Hepatocyte (in vitro differentiated cells): ENCODE results near the gene ACSS1. TPM values are rescaled to one million over a fixed set of nuclear protein-coding genes. Genes with fewer than 3 reads are reported as not detected.

Experiments used
- DNase-seq: peaks from one replicate; pipeline ENCODE4 v3.0.0-alpha.2; 2016; ENCODE audit warnings: low spot score
- H2AFZ ChIP-seq: fragments of 200-600 bp; sonication (generic); 2 replicates; pipeline ENCODE4 v1.6.0; 2016; ENCODE audit warnings: antibody characterized with exemption, mild to moderate bottlenecking
- H3K27ac ChIP-seq: fragments of 200-600 bp; sonication (generic); 2 replicates; pipeline ENCODE4 v1.5.1; 2016; ENCODE audit warnings: mild to moderate bottlenecking
- H3K27me3 ChIP-seq: fragments of 200-600 bp; sonication (generic); 2 replicates; pipeline ENCODE4 v1.6.1; 2016
- H3K36me3 ChIP-seq: fragments of 200-600 bp; sonication (generic); replicated peaks from 2 replicates; pipeline ENCODE4 v1.5.1; 2016; ENCODE audit warnings: low read depth; ENCODE audit not compliant: insufficient read depth
- H3K4me1 ChIP-seq: fragments of 200-600 bp; sonication (generic); 2 replicates; pipeline ENCODE4 v1.5.1; 2016; ENCODE audit warnings: mild to moderate bottlenecking, moderate library complexity; ENCODE audit not compliant: insufficient read depth
- H3K4me2 ChIP-seq: fragments of 200-600 bp; sonication (generic); 2 replicates; pipeline ENCODE4 v1.6.0; 2016
- H3K4me3 ChIP-seq: fragments of 200-600 bp; sonication (generic); 2 replicates; pipeline ENCODE4 v1.5.1; 2016; ENCODE audit warnings: mild to moderate bottlenecking
- H3K79me2 ChIP-seq: fragments of 200-600 bp; sonication (generic); 2 replicates; pipeline ENCODE4 v1.6.0; 2017; ENCODE audit warnings: mild to moderate bottlenecking
- H3K9me2 ChIP-seq: fragments of 200-600 bp; sonication (generic); replicated peaks from 2 replicates; pipeline ENCODE4 v1.6.0; 2017; ENCODE audit warnings: mild to moderate bottlenecking; ENCODE audit not compliant: insufficient read depth
- H3K9me3 ChIP-seq: fragments of 200-600 bp; sonication (generic); 2 replicates; pipeline ENCODE4 v1.5.1; 2016; ENCODE audit warnings: low read depth, mild to moderate bottlenecking
- H4K20me1 ChIP-seq: fragments of 200-600 bp; sonication (generic); 2 replicates; pipeline ENCODE4 v1.6.0; 2016; ENCODE audit warnings: mild to moderate bottlenecking; ENCODE audit not compliant: insufficient read depth, poor library complexity, severe bottlenecking
- EZH2 ChIP-seq: fragments of 200-600 bp; sonication (generic); IDR thresholded peaks from 2 replicates; pipeline ENCODE4 v1.6.1; 2016; ENCODE audit warnings: antibody characterized with exemption, mild to moderate bottlenecking, borderline replicate concordance
- EZH2phosphoT487 ChIP-seq: fragments of 200-600 bp; sonication (generic); IDR thresholded peaks from one replicate; pipeline ENCODE4 v1.6.1; 2018; ENCODE audit warnings: antibody characterized with exemption, mild to moderate bottlenecking, low read depth, moderate library complexity; ENCODE audit not compliant: unreplicated experiment, severe bottlenecking
- WGBS: methylation state at CpG from one replicate; pipeline ENCODE4 v1.1.6; 2016; ENCODE audit warnings: low lambda C conversion rate; ENCODE audit errors: missing lambda C conversion rate; 5-methylcytosine and 5-hydroxymethylcytosine counted together
- polyA plus RNA-seq: library from polyadenylated mRNA; unstranded; fragments of >200 nt; fragmentation: Nextera tagmentation; extraction: Ambion mirVana; gene quantifications from 2 replicates; pipeline ENCODE4 v1.2.1, GENCODE V29; 2016
- total RNA-seq: library from RNA; depleted of rRNA; stranded (reverse); fragments of >200 nt; gene quantifications from 2 replicates; pipeline ENCODE4 v1.2.3, GENCODE V29; 2014
- TF ChIP-seq, protein P1 (sequence below): fragments of 200-600 bp; sonication (generic); IDR thresholded peaks from 2 replicates; pipeline ENCODE4 v1.5.1; 2016; ENCODE audit warnings: antibody characterized with exemption, mild to moderate bottlenecking; ENCODE audit not compliant: poor library complexity

The ACSS1 gene
- total and polyA plus RNA-seq, 2 experiments from 2014 or later, result 20.5 to 37.7 TPM

DNA sequence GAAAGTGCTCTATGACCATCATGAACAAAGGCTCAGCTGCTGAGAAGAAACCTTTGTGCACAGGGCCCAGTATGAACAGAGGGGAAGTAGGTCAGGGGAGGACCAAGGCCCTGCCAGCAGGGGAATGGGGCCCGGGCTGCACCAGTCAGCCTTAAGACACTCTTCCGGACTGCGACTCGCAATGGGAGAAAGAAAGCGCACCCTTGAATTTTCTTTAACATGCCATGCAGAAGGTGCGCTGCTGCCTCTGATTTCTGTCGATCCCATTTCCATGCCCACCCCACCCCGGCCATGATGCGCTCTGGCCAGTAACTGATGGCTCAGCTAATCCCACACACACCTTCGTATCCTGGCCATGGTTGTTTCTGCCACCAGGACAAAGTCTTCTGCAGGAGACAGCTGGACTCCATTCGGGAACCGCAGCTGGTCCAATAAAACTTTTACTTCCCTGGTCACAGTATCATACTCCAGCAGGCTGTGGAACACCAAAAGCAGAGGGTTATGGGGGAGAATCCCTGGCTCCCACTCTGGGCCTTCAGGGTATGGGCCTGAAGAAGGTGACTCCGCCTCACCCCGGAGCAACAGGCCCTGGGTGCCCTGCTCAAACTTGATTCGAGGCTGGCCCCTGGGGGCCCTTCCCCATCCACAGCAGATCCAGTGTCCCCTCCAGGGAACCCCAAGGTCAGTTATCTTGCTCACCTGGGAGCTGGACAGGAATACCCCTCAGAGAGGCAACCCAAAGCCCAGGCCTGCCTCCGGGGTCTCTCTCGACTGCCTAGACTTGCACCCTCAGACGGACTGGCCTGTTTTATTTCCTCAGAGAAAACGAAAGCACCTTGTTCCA is 88.5 kb downstream of the ACSS1 start:
- DNase-seq, result no peak
- H3K9me2 ChIP-seq, result no peaks in the 10 kb centered on the region
- H3K4me1 ChIP-seq, result no peaks in the 10 kb centered on the region
- H2AFZ ChIP-seq, result no peak overlapping the region
- H3K36me3 ChIP-seq, result no peaks in the 10 kb centered on the region
- 96% methylated on average over 19 of the region's 19 CpGs for WGBS
- H3K27ac ChIP-seq, result no peak overlapping the region
- H3K4me3 ChIP-seq, result no peak overlapping the region
- no peaks in the 10 kb centered on the region for H4K20me1 ChIP-seq
- no peaks in the 10 kb centered on the region for H3K79me2 ChIP-seq
- no peaks in the 10 kb centered on the region for H3K27me3 ChIP-seq
- H3K4me2 ChIP-seq, result no peak overlapping the region
- H3K9me3 ChIP-seq, result no peaks in the 10 kb centered on the region
- TF ChIP-seq EZH2 (no peak), EZH2phosphoT487 (no peak)
- TF ChIP-seq, protein P1, sequence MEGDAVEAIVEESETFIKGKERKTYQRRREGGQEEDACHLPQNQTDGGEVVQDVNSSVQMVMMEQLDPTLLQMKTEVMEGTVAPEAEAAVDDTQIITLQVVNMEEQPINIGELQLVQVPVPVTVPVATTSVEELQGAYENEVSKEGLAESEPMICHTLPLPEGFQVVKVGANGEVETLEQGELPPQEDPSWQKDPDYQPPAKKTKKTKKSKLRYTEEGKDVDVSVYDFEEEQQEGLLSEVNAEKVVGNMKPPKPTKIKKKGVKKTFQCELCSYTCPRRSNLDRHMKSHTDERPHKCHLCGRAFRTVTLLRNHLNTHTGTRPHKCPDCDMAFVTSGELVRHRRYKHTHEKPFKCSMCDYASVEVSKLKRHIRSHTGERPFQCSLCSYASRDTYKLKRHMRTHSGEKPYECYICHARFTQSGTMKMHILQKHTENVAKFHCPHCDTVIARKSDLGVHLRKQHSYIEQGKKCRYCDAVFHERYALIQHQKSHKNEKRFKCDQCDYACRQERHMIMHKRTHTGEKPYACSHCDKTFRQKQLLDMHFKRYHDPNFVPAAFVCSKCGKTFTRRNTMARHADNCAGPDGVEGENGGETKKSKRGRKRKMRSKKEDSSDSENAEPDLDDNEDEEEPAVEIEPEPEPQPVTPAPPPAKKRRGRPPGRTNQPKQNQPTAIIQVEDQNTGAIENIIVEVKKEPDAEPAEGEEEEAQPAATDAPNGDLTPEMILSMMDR, result no peak

DNA sequence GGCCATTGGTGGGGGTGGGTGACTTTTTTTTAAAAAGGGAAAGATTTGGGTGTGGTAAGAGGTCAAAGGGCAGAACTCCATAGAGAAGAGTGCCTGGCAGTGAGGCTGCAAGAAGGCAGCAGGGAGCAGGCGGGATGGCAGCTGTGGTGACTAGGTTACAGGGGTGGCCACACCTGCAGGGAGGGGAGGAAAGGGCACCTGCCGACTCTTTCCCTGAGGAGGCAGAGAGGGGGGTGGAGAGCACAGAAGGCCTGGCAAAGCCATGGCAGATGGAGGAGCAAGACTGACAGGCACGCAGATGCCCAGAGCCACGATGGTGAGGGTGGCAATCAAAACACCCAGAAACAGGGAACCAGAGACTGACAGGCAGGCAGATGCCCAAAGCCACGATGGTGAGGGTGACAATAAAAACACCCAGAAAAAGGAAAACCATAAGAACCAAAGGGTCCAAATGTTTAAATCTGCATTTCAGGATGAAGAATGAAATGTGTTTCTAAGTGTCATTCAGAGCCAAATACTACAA is 89.6 kb downstream of the ACSS1 start:
- no peak overlapping the region for H2AFZ ChIP-seq
- H3K4me1 ChIP-seq, result no peaks in the 10 kb centered on the region
- H3K9me3 ChIP-seq, result no peaks in the 10 kb centered on the region
- no peaks in the 10 kb centered on the region for H3K27me3 ChIP-seq
- TF ChIP-seq EZH2 (no peak), EZH2phosphoT487 (no peak)
- TF ChIP-seq, protein P1, result no peak
- H3K9me2 ChIP-seq, result no peaks in the 10 kb centered on the region
- no peak overlapping the region for H3K4me2 ChIP-seq
- no peak for DNase-seq
- H4K20me1 ChIP-seq, result no peaks in the 10 kb centered on the region
- H3K27ac ChIP-seq, result no peak overlapping the region
- H3K79me2 ChIP-seq, result no peaks in the 10 kb centered on the region
- WGBS, result 94% methylated on average over 5 of the region's 5 CpGs
- H3K4me3 ChIP-seq, result no peak overlapping the region
- no peaks in the 10 kb centered on the region for H3K36me3 ChIP-seq

DNA sequence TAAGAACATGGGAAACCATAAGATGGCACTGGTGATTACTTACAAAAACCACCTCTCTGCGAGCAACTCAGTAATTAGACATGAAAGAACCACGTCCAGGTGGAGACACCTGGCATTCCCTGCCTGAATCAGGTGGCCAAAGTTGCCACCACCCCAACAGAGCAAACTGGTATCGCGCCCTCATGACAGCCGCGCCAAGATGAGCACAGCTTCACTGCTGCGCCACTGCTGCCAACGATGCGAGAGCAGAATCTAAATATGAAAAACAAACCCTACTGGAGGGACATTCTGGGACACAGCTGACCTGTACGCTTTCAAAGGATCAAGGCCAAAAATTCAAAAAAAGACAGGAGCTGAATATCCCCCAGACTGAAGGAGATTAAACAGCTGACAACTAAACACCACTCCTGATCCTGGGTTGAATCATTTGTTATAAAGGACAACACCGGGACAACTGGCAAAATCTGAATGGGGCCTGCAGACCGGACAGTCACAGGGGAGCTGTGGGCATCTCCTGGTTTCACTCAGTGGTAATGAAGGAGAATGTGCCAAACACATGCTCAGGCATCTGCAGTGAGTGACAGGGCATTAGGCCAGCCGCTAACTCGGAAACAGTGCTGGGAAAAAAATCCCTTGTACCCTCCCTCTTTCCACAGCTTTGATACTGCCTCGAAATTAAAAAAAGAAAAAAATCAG is 91.5 kb downstream of the ACSS1 start:
- H3K4me1 ChIP-seq, result no peaks in the 10 kb centered on the region
- TF ChIP-seq, protein P1, result no peak
- H2AFZ ChIP-seq, result no peak overlapping the region
- H4K20me1 ChIP-seq, result no peaks in the 10 kb centered on the region
- H3K27me3 ChIP-seq, result no peaks in the 10 kb centered on the region
- H3K4me2 ChIP-seq, result no peak overlapping the region
- no peak overlapping the region for H3K4me3 ChIP-seq
- no peaks in the 10 kb centered on the region for H3K36me3 ChIP-seq
- WGBS, result 95% methylated on average over 15 of the region's 15 CpGs
- no peak for DNase-seq
- no peaks in the 10 kb centered on the region for H3K9me2 ChIP-seq
- H3K9me3 ChIP-seq, result no peaks in the 10 kb centered on the region
- no peak overlapping the region for H3K27ac ChIP-seq
- H3K79me2 ChIP-seq, result no peaks in the 10 kb centered on the region
